HAP-1 (cell line): ENCODE data around the gene RIN1.

Experiments used
- DNase-seq, 2 experiments: peaks; one replicate each; pipeline ENCODE4 v3.0.0-alpha.2; 2016 to 2020; ENCODE audit warnings: low spot score in 2 of 2
- H3K27me3 ChIP-seq: fragments of 250-450 bp; sonication (Bioruptor Pico); 2 replicates; pipeline ENCODE4 v1.5.1; 2020; ENCODE audit warnings: low read depth, mild to moderate bottlenecking, moderate library complexity
- H3K36me3 ChIP-seq: fragments of 250-450 bp; sonication (Bioruptor Pico); replicated peaks from 2 replicates; pipeline ENCODE4 v1.5.1; 2020; ENCODE audit warnings: mild to moderate bottlenecking
- H3K4me1 ChIP-seq: fragments of 250-450 bp; sonication (Bioruptor Pico); 2 replicates; pipeline ENCODE4 v1.5.1; 2020; ENCODE audit warnings: mild to moderate bottlenecking
- H3K4me3 ChIP-seq: fragments of 250-450 bp; sonication (Bioruptor Pico); 2 replicates; pipeline ENCODE4 v1.5.1; 2020; ENCODE audit warnings: mild to moderate bottlenecking, moderate library complexity
- H3K9me3 ChIP-seq: fragments of 250-450 bp; sonication (Bioruptor Pico); 2 replicates; pipeline ENCODE4 v1.5.1; 2020; ENCODE audit warnings: mild to moderate bottlenecking, moderate library complexity
- in situ Hi-C: fragments of 300-500 bp; cut with MboI; formaldehyde crosslinking; loops from 3 replicates; pipeline ENCODE4 v1.14.3; 2020; ENCODE audit warnings: low sequenced_read_pairs, inconsistent platforms, mixed read lengths

The RIN1 gene

GRCh38 chr11:66344550-66345315 lies 8.5 kb upstream of the RIN1 start, which contains the start of gene BRMS1:
Gene BRMS1, minus strand, starts transcription at chr11:66345104. Its CDS starts 2,870 bp downstream, at chr11:66342234.
- in situ Hi-C loops = no loop called here
- H3K36me3 ChIP-seq = peaks cover 24% of the 10 kb centered on the region
- peak; percentile 96 to 98 for DNase-seq

GRCh38 chr11:66343176-66343575 lies 6.9 kb upstream of the RIN1 start:
- DNase-seq = no peak
- peaks cover 24% of the 10 kb centered on the region for H3K36me3 ChIP-seq
- in situ Hi-C loops = no loop called here
- no peak overlapping the region for H3K4me3 ChIP-seq
- peaks cover 17% of the 10 kb centered on the region for H3K4me1 ChIP-seq
- no peaks in the 10 kb centered on the region for H3K27me3 ChIP-seq
- no peaks in the 10 kb centered on the region for H3K9me3 ChIP-seq

More at GRCh38 chr11:66344550-66345315, 8.5 kb upstream of the RIN1 start, which contains the start of gene BRMS1:
- H3K27me3 ChIP-seq = no peaks in the 10 kb centered on the region
- H3K4me1 ChIP-seq = peaks cover 19% of the 10 kb centered on the region
- H3K4me3 ChIP-seq = peak within 1 kb of the TSS; percentile 97
- no peaks in the 10 kb centered on the region for H3K9me3 ChIP-seq

GRCh38 chr11:66341502-66342126 lies 5.4 kb upstream of the RIN1 start:
- H3K4me1 ChIP-seq = peaks cover 16% of the 10 kb centered on the region
- H3K9me3 ChIP-seq = no peaks in the 10 kb centered on the region
- no peaks in the 10 kb centered on the region for H3K27me3 ChIP-seq
- H3K36me3 ChIP-seq = peaks cover 24% of the 10 kb centered on the region
- H3K4me3 ChIP-seq = no peak overlapping the region
- in situ Hi-C loops = no loop called here
- DNase-seq = no peak

- Histone ChIP-seq H3K4me1 (peaks cover 10% of the 10 kb centered on the region), H3K36me3 (peaks cover 24% of the 10 kb centered on the region), H3K9me3 (no peaks in the 10 kb centered on the region), H3K4me3 (no peak overlapping the region), H3K27me3 (no peaks in the 10 kb centered on the region)
- no peak for DNase-seq
- in situ Hi-C loops = no loop called here
These were observed 4.6 kb upstream of the RIN1 start for GRCh38 chr11:66340596-66341501.

- H3K27me3 ChIP-seq = no peaks in the 10 kb centered on the region
- DNase-seq = no peak
- in situ Hi-C loops = no loop called here
- H3K36me3 ChIP-seq = peaks cover 18% of the 10 kb centered on the region
- H3K4me1 ChIP-seq = peaks cover 3% of the 10 kb centered on the region; the same call in 1 of the 2 replicates
- H3K9me3 ChIP-seq = no peaks in the 10 kb centered on the region
- no peak overlapping the region for H3K4me3 ChIP-seq
These were observed 3.7 kb upstream of the RIN1 start for GRCh38 chr11:66339686-66340483.

GRCh38 chr11:66339162-66339675 lies 3.0 kb upstream of the RIN1 start:
- in situ Hi-C loops = no loop called here
- Histone ChIP-seq H3K4me1 (peaks cover 2% of the 10 kb centered on the region; the same call in 1 of the 2 replicates), H3K4me3 (no peak overlapping the region), H3K27me3 (no peaks in the 10 kb centered on the region), H3K9me3 (no peaks in the 10 kb centered on the region), H3K36me3 (peaks cover 18% of the 10 kb centered on the region)
- DNase-seq = no peak

GRCh38 chr11:66338276-66339161 lies 2.3 kb upstream of the RIN1 start:
- in situ Hi-C loops = no loop called here
- no peaks in the 10 kb centered on the region for H3K4me1 ChIP-seq
- DNase-seq = no peak

GRCh38 chr11:66337103-66337899 lies 1.1 kb upstream of the RIN1 start:
- peaks cover 14% of the 10 kb centered on the region for H3K36me3 ChIP-seq
- no peaks in the 10 kb centered on the region for H3K4me1 ChIP-seq
- in situ Hi-C loops = no loop called here
- no peaks in the 10 kb centered on the region for H3K27me3 ChIP-seq
- no peaks in the 10 kb centered on the region for H3K9me3 ChIP-seq
- no peak overlapping the region for H3K4me3 ChIP-seq
- no peak for DNase-seq

More at GRCh38 chr11:66338276-66339161, 2.3 kb upstream of the RIN1 start:
- H3K36me3 ChIP-seq = peaks cover 18% of the 10 kb centered on the region
- no peaks in the 10 kb centered on the region for H3K9me3 ChIP-seq
- H3K27me3 ChIP-seq = no peaks in the 10 kb centered on the region
- H3K4me3 ChIP-seq = no peak overlapping the region

- no peak overlapping the region for H3K4me3 ChIP-seq
- in situ Hi-C loops = no loop called here
- H3K36me3 ChIP-seq = peaks cover 5% of the 10 kb centered on the region
- H3K4me1 ChIP-seq = no peaks in the 10 kb centered on the region
- H3K27me3 ChIP-seq = no peaks in the 10 kb centered on the region
- no peaks in the 10 kb centered on the region for H3K9me3 ChIP-seq
- DNase-seq = no peak
These were observed 552 bp downstream of the RIN1 start for GRCh38 chr11:66335531-66336233.

- no peaks in the 10 kb centered on the region for H3K27me3 ChIP-seq
- no peaks in the 10 kb centered on the region; the same call in none of the 2 replicates for H3K36me3 ChIP-seq
- no peak for DNase-seq
- no peaks in the 10 kb centered on the region for H3K9me3 ChIP-seq
- no peak overlapping the region for H3K4me3 ChIP-seq
- in situ Hi-C loops = no loop called here
- H3K4me1 ChIP-seq = no peaks in the 10 kb centered on the region
These were observed 1.4 kb downstream of the RIN1 start for GRCh38 chr11:66334605-66335442.
